HL-60 (cell line): ENCODE measurements around the gene POC1A.

Source experiments
- DNase-seq, 2 experiments: peaks; one replicate each; pipeline ENCODE4 v3.0.0-alpha.2; 2010 to 2020; ENCODE audit warnings: low read depth in 1 of 2, low spot score in 1 of 2
- H3K27ac ChIP-seq: fragments of 250-450 bp; sonication (Bioruptor Pico); replicated peaks from 2 replicates; pipeline ENCODE4 v1.5.1; 2020; ENCODE audit warnings: mild to moderate bottlenecking, moderate library complexity
- H3K27me3 ChIP-seq: fragments of 250-450 bp; sonication (Bioruptor Pico); 2 replicates; pipeline ENCODE4 v1.5.1; 2021; ENCODE audit warnings: mild to moderate bottlenecking, moderate library complexity; ENCODE audit not compliant: insufficient read depth, poor library complexity, severe bottlenecking
- H3K4me3 ChIP-seq: replicated peaks from 2 replicates; pipeline ENCODE4 v1.5.1; 2011; ENCODE audit warnings: mild to moderate bottlenecking, control low read depth, low read length; ENCODE audit not compliant: insufficient read depth
- CTCF ChIP-seq: IDR thresholded peaks from one replicate; pipeline ENCODE4 v1.5.1; 2011; ENCODE audit warnings: low read length, control low read depth, inconsistent platforms; ENCODE audit not compliant: insufficient read depth
- GABPA ChIP-seq: IDR thresholded peaks from 2 replicates; pipeline ENCODE4 v1.6.1; 2012; ENCODE audit warnings: low read depth
- POLR2AphosphoS5 ChIP-seq: IDR thresholded peaks from 2 replicates; pipeline ENCODE4 v1.6.1; 2012; ENCODE audit warnings: low read depth
- REST ChIP-seq: IDR thresholded peaks from 2 replicates; pipeline ENCODE4 v1.6.1; 2012; ENCODE audit warnings: low read depth; ENCODE audit not compliant: insufficient replicate concordance
- SPI1 ChIP-seq: IDR thresholded peaks from 2 replicates; pipeline ENCODE4 v1.6.1; 2012; ENCODE audit warnings: low read depth, mild to moderate bottlenecking, borderline replicate concordance

Gene POC1A

GRCh38 chr3:52029053-52029452 is 125.2 kb downstream of the POC1A start:
- no peak for TF ChIP-seq REST
- TF ChIP-seq POLR2AphosphoS5, result no peak
- TF ChIP-seq GABPA, result no peak
- TF ChIP-seq CTCF, result no peak
- no peaks in the 10 kb centered on the region for H3K27me3 ChIP-seq
- DNase-seq, result no peak
- no peak overlapping the region for H3K27ac ChIP-seq
- no peak overlapping the region for H3K4me3 ChIP-seq

- Histone ChIP-seq H3K4me3 (no peak overlapping the region), H3K27me3 (no peaks in the 10 kb centered on the region), H3K27ac (no peak overlapping the region)
- no peak for DNase-seq
- TF ChIP-seq SPI1 (no peak), POLR2AphosphoS5 (no peak), GABPA (no peak), REST (no peak), CTCF (no peak)
Observed at GRCh38 chr3:52028572-52028971, 125.7 kb downstream of the POC1A start.

GRCh38 chr3:52026041-52026440 is 128.2 kb downstream of the POC1A start:
- DNase-seq, result no peak
- TF ChIP-seq POLR2AphosphoS5 (no peak), REST (no peak), CTCF (no peak), SPI1 (no peak), GABPA (no peak)
- Histone ChIP-seq H3K4me3 (no peak overlapping the region), H3K27ac (no peak overlapping the region), H3K27me3 (no peaks in the 10 kb centered on the region)
